ENCODE measurements around the gene SCN7A. TPM values are rescaled to one million over a fixed set of nuclear protein-coding genes. Genes with fewer than 3 reads are reported as not detected.

The SCN7A gene
- total and polyA plus RNA-seq, 4 donors = 0.05 to 7.9 (median 1.1) TPM

- Histone ChIP-seq H3K9ac (ENCODE audit: low read depth in 1 of 2, low read length in 2 of 2) (peak overlapping the region; percentile 8 to 39), H3K36me3 (ENCODE audit: control insufficient read depth in 4 of 4, insufficient read depth in 3 of 4, low read depth in 1 of 4, low read length in 3 of 4) (no peaks in the 10 kb centered on the region), H3K4me1 (ENCODE audit: control insufficient read depth in 4 of 4, insufficient read depth in 4 of 4, low read length in 3 of 4) (peaks cover 4 to 32% (median 25%) of the 10 kb centered on the region in 4 donors), H3K9me3 (ENCODE audit: control insufficient read depth in 4 of 4, low read length in 3 of 4) (no peaks in the 10 kb centered on the region), H3K27me3 (ENCODE audit: control insufficient read depth in 4 of 4, insufficient read depth in 4 of 4, low read length in 3 of 4) (no peaks in the 10 kb centered on the region), H3K4me3 (ENCODE audit: low read depth in 1 of 3, low read length in 3 of 3) (peak overlapping the region; percentile 55 to 94 (median 87)), H3K27ac (ENCODE audit: low read depth in 1 of 2, low read length in 2 of 2) (peak overlapping the region; percentile 14 to 81)
- WGBS = under 1% methylated on average over 17 of the region's 17 CpGs
- no peak for DNase-seq (ENCODE audit: low spot score)
- TF ChIP-seq YY1 (IDR thresholded peaks at IDR 0.05) = peak; percentile 34
- no peak for TF ChIP-seq CTCF (IDR thresholded peaks at IDR 0.05; ENCODE audit: low read depth, low read length, missing input control)
- no peak for TF ChIP-seq HNF4A (conservative IDR thresholded peaks at IDR 0.05)
- no peak for TF ChIP-seq ATF3 (IDR thresholded peaks at IDR 0.05)
- TF ChIP-seq RAD21 (IDR thresholded peaks at IDR 0.05) = no peak
- TF ChIP-seq GABPA (IDR thresholded peaks at IDR 0.05 in 1 of 2, conservative IDR thresholded peaks at IDR 0.05 in 1 of 2) = no peak
- no peak for TF ChIP-seq FOXA1 (IDR thresholded peaks at IDR 0.05)
- TF ChIP-seq RXRA (IDR thresholded peaks at IDR 0.05) = no peak
- no peak for TF ChIP-seq NR2F2 (IDR thresholded peaks at IDR 0.05)
- peak; percentile 70 for TF ChIP-seq MAX (IDR thresholded peaks at IDR 0.05)
- TF ChIP-seq HNF4G (IDR thresholded peaks at IDR 0.05) = no peak
- no peak for TF ChIP-seq TAF1 (conservative IDR thresholded peaks at IDR 0.05)
- no peak for TF ChIP-seq EGR1 (IDR thresholded peaks at IDR 0.05; ENCODE audit: low read depth in 2 of 2)
- no peak for TF ChIP-seq JUND (IDR thresholded peaks at IDR 0.05)
- TF ChIP-seq SP1 (IDR thresholded peaks at IDR 0.05) = no peak
- TF ChIP-seq REST (IDR thresholded peaks at IDR 0.05) = no peak
- TF ChIP-seq FOXA2 (IDR thresholded peaks at IDR 0.05) = no peak
Measured at GRCh38 chr2:166375195-166375735, 118.8 kb downstream of the SCN7A start.

- Histone ChIP-seq H3K36me3 (ENCODE audit: control insufficient read depth in 4 of 4, insufficient read depth in 3 of 4, low read depth in 1 of 4, low read length in 3 of 4) (no peaks in the 10 kb centered on the region), H3K4me3 (ENCODE audit: low read depth in 1 of 3, low read length in 3 of 3) (no peak overlapping the region), H3K27ac (ENCODE audit: low read depth in 1 of 2, low read length in 2 of 2) (no peak overlapping the region), H3K9me3 (ENCODE audit: control insufficient read depth in 4 of 4, low read length in 3 of 4) (no peaks in the 10 kb centered on the region), H3K9ac (ENCODE audit: low read depth in 1 of 2, low read length in 2 of 2) (no peak overlapping the region), H3K4me1 (ENCODE audit: control insufficient read depth in 4 of 4, insufficient read depth in 4 of 4, low read length in 3 of 4) (peaks cover 4 to 32% (median 25%) of the 10 kb centered on the region in 4 donors), H3K27me3 (ENCODE audit: control insufficient read depth in 4 of 4, insufficient read depth in 4 of 4, low read length in 3 of 4) (no peaks in the 10 kb centered on the region)
- TF ChIP-seq FOXA2 (IDR thresholded peaks at IDR 0.05) (no peak), FOXA1 (IDR thresholded peaks at IDR 0.05) (no peak), GABPA (IDR thresholded peaks at IDR 0.05 in 1 of 2, conservative IDR thresholded peaks at IDR 0.05 in 1 of 2) (no peak), JUND (IDR thresholded peaks at IDR 0.05) (no peak), RXRA (IDR thresholded peaks at IDR 0.05) (no peak), MAX (IDR thresholded peaks at IDR 0.05) (no peak), YY1 (IDR thresholded peaks at IDR 0.05) (no peak), HNF4G (IDR thresholded peaks at IDR 0.05) (no peak), TAF1 (conservative IDR thresholded peaks at IDR 0.05) (no peak), ATF3 (IDR thresholded peaks at IDR 0.05) (no peak), NR2F2 (IDR thresholded peaks at IDR 0.05) (no peak), CTCF (IDR thresholded peaks at IDR 0.05; ENCODE audit: low read depth, low read length, missing input control) (no peak), HNF4A (conservative IDR thresholded peaks at IDR 0.05) (no peak), RAD21 (IDR thresholded peaks at IDR 0.05) (no peak), SP1 (IDR thresholded peaks at IDR 0.05) (no peak), EGR1 (IDR thresholded peaks at IDR 0.05; ENCODE audit: low read depth in 2 of 2) (no peak)
- DNase-seq (ENCODE audit: low spot score) = no peak
Measured at GRCh38 chr2:166373951-166374350, 120.1 kb downstream of the SCN7A start.
